Esophagus squamous epithelium (tissue), 4 donors: ENCODE data around the gene ARHGAP8.

Source experiments
- POLR2A ChIP-seq, 4 donors: fragments of 450-650 bp; IDR thresholded peaks; one replicate each; pipeline ENCODE4 v1.6.1; 2017; ENCODE audit warnings: antibody characterized with exemption in 4 of 4, mild to moderate bottlenecking in 4 of 4, moderate library complexity in 3 of 4
- TF ChIP-seq, protein P1 (sequence below), 6 experiments: fragments of 450-650 bp in 4 of 6; fragments of 200-600 bp in 2 of 6; sonication (generic) in 2 of 6; IDR thresholded peaks; one replicate each; pipeline ENCODE4 v1.5.1; 2016 to 2019; ENCODE audit warnings: antibody characterized with exemption in 6 of 6, mild to moderate bottlenecking in 4 of 6, moderate library complexity in 4 of 6

- TF ChIP-seq, protein P1, sequence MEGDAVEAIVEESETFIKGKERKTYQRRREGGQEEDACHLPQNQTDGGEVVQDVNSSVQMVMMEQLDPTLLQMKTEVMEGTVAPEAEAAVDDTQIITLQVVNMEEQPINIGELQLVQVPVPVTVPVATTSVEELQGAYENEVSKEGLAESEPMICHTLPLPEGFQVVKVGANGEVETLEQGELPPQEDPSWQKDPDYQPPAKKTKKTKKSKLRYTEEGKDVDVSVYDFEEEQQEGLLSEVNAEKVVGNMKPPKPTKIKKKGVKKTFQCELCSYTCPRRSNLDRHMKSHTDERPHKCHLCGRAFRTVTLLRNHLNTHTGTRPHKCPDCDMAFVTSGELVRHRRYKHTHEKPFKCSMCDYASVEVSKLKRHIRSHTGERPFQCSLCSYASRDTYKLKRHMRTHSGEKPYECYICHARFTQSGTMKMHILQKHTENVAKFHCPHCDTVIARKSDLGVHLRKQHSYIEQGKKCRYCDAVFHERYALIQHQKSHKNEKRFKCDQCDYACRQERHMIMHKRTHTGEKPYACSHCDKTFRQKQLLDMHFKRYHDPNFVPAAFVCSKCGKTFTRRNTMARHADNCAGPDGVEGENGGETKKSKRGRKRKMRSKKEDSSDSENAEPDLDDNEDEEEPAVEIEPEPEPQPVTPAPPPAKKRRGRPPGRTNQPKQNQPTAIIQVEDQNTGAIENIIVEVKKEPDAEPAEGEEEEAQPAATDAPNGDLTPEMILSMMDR (IDR thresholded peaks at IDR 0.05): no peak
- no peak for TF ChIP-seq POLR2A (IDR thresholded peaks at IDR 0.05)
Measured at GRCh38 chr22:44850946-44851345, 98.6 kb downstream of the ARHGAP8 start.
